HUES48 (cell line): ENCODE results near the gene PROX2.

ENCODE experiments used
- H3K27ac ChIP-seq: one replicate; pipeline ENCODE4 v1.7.0; 2013; ENCODE audit warnings: low read depth, low read length, inconsistent platforms
- H3K27me3 ChIP-seq: 2 replicates; pipeline ENCODE4 v1.6.1; 2013; ENCODE audit warnings: mild to moderate bottlenecking, low read length; ENCODE audit not compliant: control insufficient read depth, insufficient read depth
- H3K36me3 ChIP-seq: 2 replicates; pipeline ENCODE4 v1.6.1; 2013; ENCODE audit warnings: low read length; ENCODE audit not compliant: control insufficient read depth, insufficient read depth
- H3K4me1 ChIP-seq: 2 replicates; pipeline ENCODE4 v1.6.1; 2013; ENCODE audit warnings: mild to moderate bottlenecking, low read length; ENCODE audit not compliant: control insufficient read depth, insufficient read depth
- H3K4me3 ChIP-seq: 2 replicates; pipeline ENCODE4 v1.5.1; 2013; ENCODE audit warnings: mild to moderate bottlenecking, low read depth, low read length
- H3K9ac ChIP-seq: 2 replicates; pipeline ENCODE4 v1.6.1; 2013; ENCODE audit warnings: mild to moderate bottlenecking, low read depth, low read length, moderate library complexity
- H3K9me3 ChIP-seq: 2 replicates; pipeline ENCODE4 v1.6.1; 2013; ENCODE audit warnings: low read length; ENCODE audit not compliant: control insufficient read depth, insufficient read depth

Gene PROX2

DNA sequence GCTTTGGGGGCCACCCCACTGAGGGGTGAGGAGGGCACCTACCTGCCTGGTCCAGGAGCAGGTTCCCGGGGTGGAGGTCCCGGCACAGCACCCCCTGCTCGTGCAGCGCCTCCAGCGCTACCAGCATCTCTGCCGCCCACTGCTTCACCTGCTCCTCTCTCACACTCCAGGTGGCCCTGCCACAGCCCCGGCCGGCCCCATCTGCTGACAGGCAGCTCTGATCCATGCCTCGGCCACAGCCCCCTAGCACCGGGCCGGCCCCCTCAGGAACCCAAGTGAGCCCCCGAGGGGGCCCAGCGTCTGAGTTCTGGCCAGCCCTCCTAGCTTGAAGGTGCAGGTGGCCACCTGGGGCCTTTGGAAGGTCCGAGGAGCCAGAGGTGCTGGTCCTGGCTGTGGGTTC lies 33.6 kb upstream of the PROX2 start:
- Histone ChIP-seq H3K9me3 (no peaks in the 10 kb centered on the region), H3K27ac (no peak overlapping the region), H3K4me3 (no peak overlapping the region), H3K9ac (no peak overlapping the region), H3K4me1 (no peaks in the 10 kb centered on the region), H3K27me3 (no peaks in the 10 kb centered on the region), H3K36me3 (peaks cover 7% of the 10 kb centered on the region)

DNA sequence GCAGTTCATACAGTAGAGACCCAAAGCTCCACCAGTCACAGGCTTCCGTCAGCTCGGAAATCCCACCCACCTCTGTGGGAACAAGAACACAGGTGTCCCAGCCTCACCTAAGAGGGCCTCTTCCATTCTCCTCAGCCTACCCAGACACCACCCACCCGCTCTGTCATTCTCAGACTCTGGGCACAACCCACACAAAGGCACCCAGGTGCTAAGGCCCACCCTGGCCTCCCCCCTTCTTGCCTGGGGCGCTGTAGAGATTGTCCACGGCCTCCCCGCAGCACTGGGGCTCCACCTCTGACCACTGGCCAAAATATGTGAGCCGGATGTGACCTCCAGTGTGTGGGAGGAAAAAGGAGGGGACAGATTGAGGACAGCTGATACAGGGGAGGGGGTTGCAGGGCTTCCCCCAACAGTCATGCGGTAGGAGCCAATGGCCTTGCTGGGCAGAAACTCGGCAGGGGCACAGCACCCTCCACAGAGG lies 33.0 kb upstream of the PROX2 start:
- Histone ChIP-seq H3K4me3 (no peak overlapping the region), H3K4me1 (no peaks in the 10 kb centered on the region), H3K9me3 (no peaks in the 10 kb centered on the region), H3K27ac (no peak overlapping the region), H3K27me3 (no peaks in the 10 kb centered on the region), H3K9ac (no peak overlapping the region), H3K36me3 (peaks cover 13% of the 10 kb centered on the region)

- no peak overlapping the region for H3K27ac ChIP-seq
- no peak overlapping the region for H3K9ac ChIP-seq
- 0 out of 2 replicates have a peak, but pooled peaks cover 3% of the 10 kb centered on the region for H3K4me1 ChIP-seq
Measured at GRCh38 chr14:74907744-74908143, 31.8 kb upstream of the PROX2 start.

DNA sequence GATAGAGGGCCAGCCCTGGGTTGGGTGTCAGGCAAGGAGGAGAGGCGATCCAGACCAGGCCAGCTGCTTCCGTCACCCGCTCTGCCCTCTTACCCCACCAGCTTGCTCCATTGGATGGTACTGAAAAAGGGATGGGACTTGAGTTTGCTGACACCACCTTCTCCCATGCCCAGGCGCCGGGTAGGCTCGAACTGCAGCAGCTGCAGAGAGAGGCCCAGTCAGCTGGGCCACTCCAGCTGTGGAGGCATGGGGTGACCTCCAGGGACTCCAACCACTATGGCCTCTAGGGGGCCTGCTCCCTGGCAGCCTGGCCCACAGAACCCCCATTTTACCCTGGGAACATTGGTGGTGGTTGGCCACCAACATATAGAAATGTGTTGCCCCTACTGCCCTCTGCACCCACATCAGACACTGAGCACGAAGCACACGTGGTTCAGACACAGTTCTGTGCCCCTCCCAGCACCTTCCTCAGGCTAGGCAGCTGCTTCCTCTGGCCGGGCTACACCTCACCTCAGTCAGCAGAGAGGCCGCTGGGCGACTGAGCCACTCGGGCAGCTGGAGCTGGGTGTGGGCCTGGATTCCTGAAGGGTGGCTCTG lies 31.1 kb upstream of the PROX2 start:
- H3K27ac ChIP-seq, result no peak overlapping the region
- peaks cover 30% of the 10 kb centered on the region for H3K36me3 ChIP-seq
- no peak overlapping the region for H3K4me3 ChIP-seq
- H3K9me3 ChIP-seq, result no peaks in the 10 kb centered on the region
- H3K4me1 ChIP-seq, result 0 out of 2 replicates have a peak, but pooled peaks cover 4% of the 10 kb centered on the region
- no peaks in the 10 kb centered on the region for H3K27me3 ChIP-seq
- no peak overlapping the region for H3K9ac ChIP-seq

More at GRCh38 chr14:74907744-74908143, 31.8 kb upstream of the PROX2 start:
- no peak overlapping the region for H3K4me3 ChIP-seq
- peaks cover 23% of the 10 kb centered on the region for H3K36me3 ChIP-seq
- H3K9me3 ChIP-seq, result no peaks in the 10 kb centered on the region
- H3K27me3 ChIP-seq, result no peaks in the 10 kb centered on the region

- H3K36me3 ChIP-seq, result peaks cover 43% of the 10 kb centered on the region
- 0 out of 2 replicates have a peak, but pooled peaks cover 4% of the 10 kb centered on the region for H3K4me1 ChIP-seq
- H3K9ac ChIP-seq, result no peak overlapping the region
- no peak overlapping the region for H3K27ac ChIP-seq
- H3K4me3 ChIP-seq, result no peak overlapping the region
- no peaks in the 10 kb centered on the region for H3K27me3 ChIP-seq
- H3K9me3 ChIP-seq, result no peaks in the 10 kb centered on the region
Measured at GRCh38 chr14:74905595-74906142, 29.7 kb upstream of the PROX2 start.

GRCh38 chr14:74904635-74905503 lies 28.9 kb upstream of the PROX2 start:
- Histone ChIP-seq H3K27ac (no peak overlapping the region), H3K4me1 (0 out of 2 replicates have a peak, but pooled peaks cover 4% of the 10 kb centered on the region), H3K9me3 (no peaks in the 10 kb centered on the region), H3K27me3 (no peaks in the 10 kb centered on the region), H3K36me3 (peaks cover 51% of the 10 kb centered on the region), H3K9ac (no peak overlapping the region), H3K4me3 (no peak overlapping the region)

DNA sequence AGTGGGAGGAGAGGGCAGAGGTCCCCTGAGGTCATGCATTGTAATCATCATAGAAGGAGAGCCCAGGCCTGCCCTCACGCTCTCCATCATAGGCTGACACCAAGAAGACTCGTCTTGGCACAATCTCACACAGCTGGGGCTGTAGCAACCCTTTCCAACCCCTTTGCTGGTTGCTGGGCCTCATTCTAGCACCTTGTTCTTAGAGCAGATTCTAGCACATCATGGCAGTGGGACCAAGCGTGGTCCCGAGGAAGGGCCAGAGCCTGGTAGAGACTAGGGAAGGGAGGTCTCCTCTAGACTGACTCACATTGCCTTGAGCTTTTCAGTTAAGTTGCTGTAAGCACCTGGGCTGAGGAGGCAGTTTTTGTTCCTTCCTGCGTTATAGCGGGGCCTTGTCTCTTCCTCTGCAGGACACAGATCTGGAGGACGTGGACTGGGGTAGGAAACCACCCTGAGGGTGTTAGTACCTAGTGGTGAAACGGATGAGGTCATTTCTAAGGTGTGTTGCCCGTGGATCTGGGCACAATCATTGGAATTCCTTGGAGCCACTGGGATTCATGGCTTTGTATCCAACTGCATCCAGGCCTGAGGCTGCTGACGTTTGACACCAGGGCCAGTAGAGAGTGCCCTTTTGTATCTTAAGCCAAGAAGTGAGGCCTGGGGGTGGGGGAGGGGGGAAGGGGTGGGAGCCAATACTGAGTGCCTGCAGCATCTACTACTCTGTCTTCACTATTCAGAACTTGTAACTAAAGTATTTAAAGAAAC lies 27.2 kb upstream of the PROX2 start:
- Histone ChIP-seq H3K36me3 (peaks cover 69% of the 10 kb centered on the region), H3K9ac (no peak overlapping the region), H3K9me3 (no peaks in the 10 kb centered on the region), H3K27ac (no peak overlapping the region), H3K4me3 (no peak overlapping the region), H3K4me1 (0 out of 2 replicates have a peak, but pooled peaks cover 4% of the 10 kb centered on the region), H3K27me3 (no peaks in the 10 kb centered on the region)

DNA sequence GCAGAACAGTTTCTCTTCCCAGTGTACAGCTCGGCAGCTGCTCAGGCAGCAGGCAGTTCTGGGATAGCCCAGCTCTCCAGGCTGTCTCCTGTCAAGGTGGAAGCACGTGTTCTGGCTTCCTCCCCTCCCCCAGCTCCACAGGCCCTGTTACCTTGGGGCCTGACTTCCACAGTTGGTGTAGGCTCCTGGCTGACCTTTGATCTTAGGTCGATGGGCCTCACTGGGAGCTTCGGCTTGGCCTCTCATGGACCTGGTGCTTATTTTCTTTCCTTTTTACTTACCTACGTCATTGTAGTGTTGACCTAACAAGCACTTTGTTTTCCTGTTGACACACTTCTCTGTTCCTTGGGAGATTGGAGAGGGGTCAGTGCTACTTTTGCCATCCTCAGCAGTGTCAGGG lies 22.7 kb upstream of the PROX2 start:
- Histone ChIP-seq H3K4me1 (0 out of 2 replicates have a peak, but pooled peaks cover 4% of the 10 kb centered on the region), H3K27me3 (no peaks in the 10 kb centered on the region), H3K9ac (no peak overlapping the region), H3K27ac (no peak overlapping the region), H3K4me3 (no peak overlapping the region), H3K36me3 (peaks cover 96% of the 10 kb centered on the region), H3K9me3 (no peaks in the 10 kb centered on the region)

DNA sequence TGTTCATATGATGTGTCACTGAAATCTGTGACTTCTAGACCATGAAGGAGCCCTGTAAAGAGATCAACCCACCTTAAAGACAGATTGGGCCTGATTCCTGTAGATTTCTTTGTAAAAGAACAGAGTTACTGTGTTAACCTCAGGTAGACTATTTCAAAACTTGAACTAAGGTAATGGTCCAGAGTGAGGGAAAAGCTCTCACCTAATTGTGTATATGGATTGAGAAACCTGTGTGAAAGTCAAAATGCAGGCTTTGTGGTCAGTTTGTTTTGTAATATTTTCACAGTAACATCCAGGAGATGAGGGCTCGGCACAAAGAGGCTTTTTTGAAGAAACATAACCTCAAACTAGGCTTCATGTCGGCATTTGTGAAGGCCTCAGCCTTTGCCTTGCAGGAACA lies 22.1 kb upstream of the PROX2 start:
- no peaks in the 10 kb centered on the region for H3K9me3 ChIP-seq
- H3K9ac ChIP-seq, result no peak overlapping the region
- H3K4me3 ChIP-seq, result no peak overlapping the region
- no peak overlapping the region for H3K27ac ChIP-seq
- H3K36me3 ChIP-seq, result peaks cover 97% of the 10 kb centered on the region
- H3K4me1 ChIP-seq, result 0 out of 2 replicates have a peak, but pooled peaks cover 4% of the 10 kb centered on the region
- no peaks in the 10 kb centered on the region for H3K27me3 ChIP-seq

GRCh38 chr14:74897642-74898041 lies 21.7 kb upstream of the PROX2 start:
- Histone ChIP-seq H3K36me3 (peaks cover 97% of the 10 kb centered on the region), H3K9me3 (no peaks in the 10 kb centered on the region), H3K9ac (no peak overlapping the region), H3K4me3 (no peak overlapping the region), H3K27ac (no peak overlapping the region), H3K4me1 (no peaks in the 10 kb centered on the region), H3K27me3 (no peaks in the 10 kb centered on the region)
